SH-SY5Y (cell line): ENCODE data around the gene MAP3K5.

Experiments used
- GATA2 ChIP-seq: IDR thresholded peaks from 2 replicates; pipeline ENCODE4 v1.6.1; 2011; ENCODE audit warnings: mild to moderate bottlenecking, low read depth, low read length
- GATA3 ChIP-seq: IDR thresholded peaks from 2 replicates; pipeline ENCODE4 v1.6.1; 2011; ENCODE audit warnings: low read depth, mild to moderate bottlenecking, low read length, moderate library complexity

MAP3K5 gene

DNA sequence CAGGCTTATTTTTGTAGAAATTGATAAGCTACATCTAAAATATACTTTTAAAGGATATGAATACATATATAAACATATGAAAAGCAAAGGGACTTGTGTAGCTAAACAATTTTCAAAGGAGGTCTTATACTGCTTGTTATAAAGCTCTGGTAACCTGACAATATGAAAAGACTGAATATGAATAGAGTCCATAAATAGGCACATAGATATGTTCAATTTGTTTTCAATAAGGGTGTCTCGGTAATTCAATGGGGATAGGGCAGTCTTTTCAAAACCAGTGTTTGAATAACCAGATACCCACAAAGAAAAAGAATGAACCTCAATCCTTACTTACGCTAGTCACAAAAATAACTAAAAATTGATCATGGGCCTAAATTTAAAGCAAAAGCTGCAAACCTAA is 9.3 kb upstream of the MAP3K5 start:
- TF ChIP-seq GATA2 (no peak), GATA3 (no peak)

DNA sequence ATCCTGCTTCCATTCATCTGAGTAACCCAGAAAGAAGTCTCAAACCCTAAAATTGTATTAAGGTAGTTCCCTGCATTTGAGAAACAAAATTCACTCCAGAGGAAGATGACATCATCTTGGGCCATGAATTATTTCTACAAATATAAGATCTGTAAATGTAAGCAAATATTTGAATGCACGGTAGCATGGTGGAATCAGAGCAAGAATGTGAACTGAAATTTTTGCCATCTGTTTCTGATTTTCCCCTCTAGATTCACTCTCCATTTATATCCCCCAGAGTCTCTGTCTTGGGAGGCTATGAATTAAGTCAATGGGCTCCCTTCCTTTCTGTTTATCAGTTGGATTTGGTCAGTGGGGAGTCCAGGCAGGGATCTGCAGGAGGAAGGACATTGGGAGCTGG is 5.8 kb upstream of the MAP3K5 start:
- TF ChIP-seq GATA3: no peak
- no peak for TF ChIP-seq GATA2

- TF ChIP-seq GATA2 (no peak), GATA3 (no peak)
Measured at GRCh38 chr6:136795996-136796395, 3.7 kb upstream of the MAP3K5 start.

- TF ChIP-seq GATA2 (no peak), GATA3 (no peak)
Measured at GRCh38 chr6:136795386-136795785, 3.1 kb upstream of the MAP3K5 start.

DNA sequence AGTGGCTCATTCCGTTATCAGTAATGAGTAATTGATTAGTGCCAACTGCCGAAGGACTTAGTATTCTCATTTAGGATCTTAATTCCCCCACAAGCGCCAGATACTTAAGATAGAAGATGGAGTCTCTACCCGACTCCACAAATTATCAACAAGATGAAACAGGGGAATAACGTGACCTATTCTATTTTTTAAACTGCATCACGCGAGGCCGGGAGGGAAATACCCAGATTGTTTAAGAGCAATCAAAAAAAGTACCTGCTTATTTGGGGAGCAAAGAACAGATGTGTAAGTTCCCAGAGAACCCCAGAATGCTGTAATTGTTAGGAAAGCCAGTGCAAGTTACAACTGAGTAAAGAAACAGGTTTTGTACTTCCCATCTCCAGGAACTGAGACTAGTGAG is 1.1 kb upstream of the MAP3K5 start:
- no peak for TF ChIP-seq GATA2

- TF ChIP-seq GATA2 (no peak), GATA3 (no peak)
Measured at GRCh38 chr6:136792095-136792409, 225 bp downstream of the MAP3K5 start.

DNA sequence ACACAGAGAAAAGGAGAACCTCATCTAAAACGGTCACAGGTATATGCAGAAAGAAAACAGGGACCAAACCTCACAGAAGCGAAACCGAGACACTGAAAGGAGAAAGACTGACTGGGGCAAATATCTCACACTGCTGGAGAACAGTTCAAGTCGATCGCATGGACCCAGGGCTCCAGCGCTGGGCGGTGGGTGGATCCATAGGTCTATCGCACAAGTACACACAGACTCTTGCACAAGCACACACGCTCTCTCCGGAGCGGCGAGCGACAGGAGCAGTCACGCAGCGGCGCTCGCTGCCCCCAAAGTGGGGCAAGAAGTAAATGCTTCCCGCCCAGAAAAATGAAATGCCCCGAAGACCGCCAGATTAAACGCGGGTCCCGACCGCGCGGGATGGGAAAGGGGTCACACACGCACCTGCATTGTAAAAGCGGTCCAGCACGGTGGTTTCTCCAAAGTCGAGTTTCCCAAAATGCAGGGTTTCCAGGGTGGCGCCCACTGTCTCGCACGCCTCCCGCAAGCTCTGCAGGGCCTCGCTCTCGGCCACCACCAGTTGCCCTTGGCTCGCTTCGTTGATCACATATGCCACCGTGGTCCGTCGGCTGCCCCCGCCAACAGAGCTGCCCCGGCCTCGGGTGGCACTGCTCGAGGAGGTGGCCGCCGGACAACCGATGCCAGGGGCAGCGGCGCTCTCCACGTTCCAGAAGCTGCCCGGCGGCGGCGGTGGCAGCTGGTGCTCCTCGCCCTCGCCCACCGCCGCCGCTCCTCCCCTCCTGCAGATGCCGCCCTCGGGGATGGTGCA is 782 bp downstream of the MAP3K5 start:
- TF ChIP-seq GATA2 (no peak), GATA3 (no peak)

DNA sequence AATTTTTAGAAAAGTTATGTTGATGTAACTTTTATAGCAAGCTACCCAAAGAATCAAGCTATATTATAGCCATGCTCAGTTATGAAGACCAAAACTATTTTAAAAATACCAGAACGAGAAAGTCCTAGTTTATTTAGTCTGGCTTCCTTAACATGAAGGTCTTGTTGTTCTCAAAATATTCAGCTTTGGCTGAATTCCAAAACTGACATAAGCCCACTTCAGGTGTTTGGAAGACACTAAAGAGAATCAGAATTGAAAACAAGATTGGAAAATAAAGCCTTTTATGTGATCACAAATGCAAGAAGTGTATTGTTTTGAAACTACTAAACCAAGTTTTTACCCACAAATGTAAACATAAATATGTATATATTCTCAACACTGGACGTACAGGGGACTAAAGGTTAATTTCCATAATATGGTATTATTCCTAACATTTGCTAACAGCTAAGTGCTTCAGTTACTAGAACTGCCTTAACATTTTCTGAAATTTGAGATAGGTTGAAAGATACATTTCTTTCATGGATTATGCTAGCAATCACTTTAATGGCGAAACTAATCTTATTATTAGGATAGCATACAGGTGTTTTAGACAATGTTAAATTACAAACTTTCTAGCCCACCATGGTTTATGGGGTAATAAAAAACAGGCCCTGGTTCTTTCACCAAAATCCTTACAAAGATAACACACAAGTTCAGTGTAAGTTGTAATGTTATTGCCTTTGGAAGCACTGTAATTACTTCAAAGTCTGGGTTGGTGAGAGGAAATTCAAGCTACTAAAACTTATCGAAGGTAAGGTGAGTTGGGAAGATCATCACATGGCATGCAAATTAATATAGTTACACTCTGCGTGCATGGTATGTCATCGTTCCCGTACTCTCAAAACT is 1.6 kb downstream of the MAP3K5 start:
- TF ChIP-seq GATA3 (no peak), GATA2 (no peak)

DNA sequence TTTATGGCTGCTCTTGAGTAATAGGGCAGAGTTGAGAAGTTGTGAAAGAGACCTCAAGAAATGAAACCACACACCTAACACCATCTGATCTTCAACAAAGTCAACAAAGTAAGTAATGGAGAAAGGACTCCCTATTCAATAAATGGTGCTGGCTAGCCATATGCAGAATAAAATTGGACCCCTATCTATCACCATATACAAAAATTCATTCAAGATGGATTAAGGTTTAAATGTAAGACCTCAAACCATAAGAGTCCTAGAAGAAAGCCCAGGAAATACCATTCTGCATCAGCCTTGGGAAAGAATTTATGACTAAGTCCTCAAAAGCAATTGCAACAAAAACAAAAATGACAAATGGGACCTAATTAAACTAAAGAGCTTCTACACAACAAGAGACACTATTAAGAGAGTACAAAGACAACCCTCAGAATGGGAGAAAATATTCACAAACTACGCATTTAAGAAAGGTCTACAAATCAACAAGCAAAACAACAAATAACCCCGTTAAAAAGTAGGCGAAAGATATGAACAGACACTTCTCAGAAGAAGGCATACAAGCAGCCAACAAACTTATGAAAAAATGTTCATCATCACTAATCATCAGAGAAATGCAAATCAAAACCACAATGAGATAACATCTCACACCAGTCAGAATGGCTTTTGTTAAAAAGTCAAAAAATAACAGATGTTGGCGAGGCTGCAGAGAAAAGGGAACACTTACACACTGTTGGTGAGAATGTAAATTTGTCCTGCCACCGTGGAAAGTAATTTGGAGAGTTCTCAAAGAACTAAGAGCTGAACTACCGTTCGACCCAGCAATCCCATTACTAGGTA is 4.0 kb downstream of the MAP3K5 start:
- TF ChIP-seq GATA2 (no peak), GATA3 (no peak)

- TF ChIP-seq GATA2 (no peak), GATA3 (no peak)
Measured at GRCh38 chr6:136787726-136788068, 4.6 kb downstream of the MAP3K5 start.

DNA sequence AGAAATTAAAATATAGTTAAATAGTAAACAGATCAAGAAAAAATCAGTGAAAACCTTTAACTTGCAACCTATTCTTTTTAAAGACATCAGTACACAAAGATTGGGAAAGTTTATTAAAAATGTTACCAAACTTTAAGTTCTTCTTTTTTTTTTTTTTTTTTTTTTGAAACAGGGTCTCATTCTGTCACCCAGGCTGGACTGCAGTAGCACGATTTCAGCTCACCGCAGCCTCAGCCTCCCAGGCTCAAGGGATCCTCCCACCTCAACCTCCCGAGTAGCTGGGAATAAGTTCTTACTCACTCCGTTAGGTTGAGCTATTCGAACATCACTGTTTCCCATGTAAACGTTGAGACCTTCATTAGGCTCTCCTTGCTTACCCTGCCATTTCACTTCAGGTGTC is 5.6 kb downstream of the MAP3K5 start:
- no peak for TF ChIP-seq GATA3
- no peak for TF ChIP-seq GATA2

- TF ChIP-seq GATA3 (no peak), GATA2 (no peak)
Measured at GRCh38 chr6:136784910-136785746, 7.1 kb downstream of the MAP3K5 start.

- TF ChIP-seq GATA3 (no peak), GATA2 (no peak)
Measured at GRCh38 chr6:136784271-136784664, 8.0 kb downstream of the MAP3K5 start.
